ENCODE data around the gene PAX5.

DNA sequence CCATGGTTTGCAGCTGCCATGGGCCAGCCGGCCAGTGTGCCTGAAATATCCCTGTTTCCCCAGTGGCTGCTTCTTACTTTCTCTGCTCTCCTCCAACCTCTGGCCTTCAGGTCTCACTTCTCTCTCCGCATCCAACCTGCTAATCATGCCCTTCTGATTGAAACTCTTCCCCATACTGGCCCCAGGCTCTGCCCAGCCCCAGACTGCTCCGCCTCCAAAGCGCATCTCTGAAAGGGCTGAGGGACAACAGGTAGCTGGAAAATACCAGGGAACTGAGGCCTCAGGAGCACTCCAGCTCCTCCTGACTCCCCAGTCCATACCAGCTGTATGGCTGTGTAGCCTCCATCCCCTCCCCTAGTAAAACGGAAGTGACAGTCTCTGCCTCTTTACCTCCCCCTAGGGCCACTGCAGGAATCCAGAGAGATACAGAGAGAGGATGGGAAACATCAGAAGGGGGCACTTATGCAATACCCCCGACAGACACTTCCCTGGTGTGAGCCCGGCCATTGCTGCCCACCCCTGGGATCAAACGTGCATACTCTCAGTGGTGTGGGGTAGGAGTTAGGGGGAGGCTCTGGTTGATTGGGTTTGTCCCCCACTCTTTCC is 34.2 kb downstream of the PAX5 start:
- TF ChIP-seq CTCF (conservative IDR thresholded peaks at IDR 0.05) (no peak), EZH2 (IDR thresholded peaks at IDR 0.05; ENCODE audit: low read depth) (no peak)
